CD8-positive, alpha-beta memory T cell (primary cell): Measurements from ENCODE around the gene GINS2. TPM values are rescaled to one million over a fixed set of nuclear protein-coding genes. Genes with fewer than 3 reads are reported as not detected.

Experiments used
- CTCF ChIA-PET: fragments of 350-600 bp; sonication (Branson Sonifier 250); formaldehyde crosslinking; loops from one replicate; lab custom pipeline; 2021; ENCODE audit warnings: antibody characterized with exemption; lab: Charles Lee
- POLR2A ChIA-PET: fragments of 350-600 bp; sonication (Branson Sonifier 250); formaldehyde crosslinking; loops from one replicate; lab custom pipeline; 2021; ENCODE audit warnings: antibody characterized with exemption; lab: Charles Lee
- DNase-seq, 5 donors: peaks; one replicate each; pipeline versions ENCODE4 v3.0.0 to v3.0.0-alpha.2; 2020 to 2022; ENCODE audit warnings: mixed read lengths in 1 of 5
- H3K27ac ChIP-seq: one replicate; pipeline ENCODE4 v1.7.0; 2013; ENCODE audit warnings: low read depth, mild to moderate bottlenecking, low read length, moderate library complexity
- H3K27me3 ChIP-seq: 2 replicates; pipeline ENCODE4 v1.7.0; 2013; ENCODE audit warnings: low read length, mild to moderate bottlenecking; ENCODE audit not compliant: insufficient read depth, poor library complexity, severe bottlenecking
- H3K36me3 ChIP-seq: 2 replicates; pipeline ENCODE4 v1.7.0; 2013; ENCODE audit warnings: mild to moderate bottlenecking, low read length, moderate library complexity; ENCODE audit not compliant: insufficient read depth
- H3K4me1 ChIP-seq: 2 replicates; pipeline ENCODE4 v1.7.0; 2013; ENCODE audit warnings: mild to moderate bottlenecking, low read length, moderate library complexity; ENCODE audit not compliant: insufficient read depth
- H3K4me3 ChIP-seq: 2 replicates; pipeline ENCODE4 v1.7.0; 2013; ENCODE audit warnings: mild to moderate bottlenecking, low read length
- H3K9me3 ChIP-seq: 2 replicates; pipeline ENCODE4 v1.7.0; 2013; ENCODE audit warnings: mild to moderate bottlenecking, low read length
- H3K27ac Mint-ChIP-seq, 8 donors: one replicate each; pipeline ENCODE4 v1.8.0; 2020 to 2021; ENCODE audit warnings: mixed read lengths in 8 of 8, mild to moderate bottlenecking in 6 of 8, inconsistent platforms in 3 of 8, moderate library complexity in 3 of 8
- H3K27me3 Mint-ChIP-seq, 2 donors: one replicate each; pipeline ENCODE4 v1.8.0; 2020 to 2021; ENCODE audit warnings: mixed read lengths in 2 of 2, mild to moderate bottlenecking in 1 of 2, moderate library complexity in 1 of 2
- H3K36me3 Mint-ChIP-seq, 3 donors: one replicate each; pipeline ENCODE4 v1.8.0; 2020 to 2021; ENCODE audit warnings: mixed read lengths in 3 of 3, inconsistent platforms in 1 of 3, mild to moderate bottlenecking in 1 of 3
- H3K4me1 Mint-ChIP-seq, 3 donors: one replicate each; pipeline ENCODE4 v1.8.0; 2020 to 2021; ENCODE audit warnings: mixed read lengths in 3 of 3, inconsistent platforms in 1 of 3, mild to moderate bottlenecking in 1 of 3
- H3K4me3 Mint-ChIP-seq, 7 donors: one replicate each; pipeline ENCODE4 v1.8.0; 2020 to 2021; ENCODE audit warnings: mixed read lengths in 7 of 7, mild to moderate bottlenecking in 6 of 7, moderate library complexity in 4 of 7, inconsistent platforms in 2 of 7
- H3K9me3 Mint-ChIP-seq, 5 donors: one replicate each; pipeline ENCODE4 v1.8.0; 2020 to 2022; ENCODE audit warnings: mixed read lengths in 5 of 5, mild to moderate bottlenecking in 3 of 5, moderate library complexity in 2 of 5, inconsistent platforms in 1 of 5
- polyA plus RNA-seq: library from polyadenylated mRNA; unstranded; fragments of 300-500 nt; fragmentation: Illumina TruSeq; gene quantifications from one replicate; pipeline ENCODE4 v1.2.3, GENCODE V29; 2021
- total RNA-seq, 2 experiments: library from RNA; stranded (reverse); gene quantifications; one replicate each; pipeline ENCODE4 v1.2.3, GENCODE V29; 2021

Gene GINS2
- total and polyA plus RNA-seq, 3 experiments from 2014 or later: 0.09 to 68.7 (median 68.6) TPM

DNA sequence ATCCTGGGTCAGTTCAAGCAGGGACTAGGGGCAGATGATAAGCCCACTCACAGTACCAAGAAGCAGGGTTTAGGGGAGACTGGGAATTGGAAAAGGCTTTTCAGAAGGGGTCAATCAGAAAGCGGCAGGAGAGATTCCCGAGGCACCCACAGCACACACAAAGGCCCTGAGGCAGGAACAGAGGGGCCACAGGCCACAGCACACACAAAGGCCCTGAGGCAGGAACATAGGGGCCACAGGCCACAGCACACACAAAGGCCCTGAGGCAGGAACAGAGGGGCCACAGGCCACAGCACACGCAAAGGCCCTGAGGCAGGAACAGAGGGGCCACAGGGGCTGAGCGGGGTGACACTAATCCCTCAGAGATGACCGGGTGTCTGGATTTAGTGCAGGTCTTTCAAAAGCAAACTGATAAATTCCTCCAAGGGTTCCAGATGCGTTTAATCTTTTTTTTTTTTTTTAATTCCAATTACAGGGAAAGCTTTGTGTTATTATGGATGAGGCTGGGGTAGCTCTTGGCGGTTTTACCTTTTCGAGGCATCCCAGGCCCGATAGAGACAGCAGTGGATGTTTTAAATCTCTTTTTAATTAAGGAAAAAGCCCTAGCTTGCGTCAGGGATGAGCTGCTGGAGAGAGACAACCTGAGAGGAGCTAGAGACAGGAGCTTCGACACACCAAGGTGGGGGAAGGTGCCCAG, 31.0 kb upstream of the GINS2 start:
- no peaks in the 10 kb centered on the region for H3K9me3 Mint-ChIP-seq
- peak overlapping the region in 1 of 8 donors; percentile 68 for H3K27ac Mint-ChIP-seq
- H3K4me3 Mint-ChIP-seq: no peak overlapping the region
- no peaks in the 10 kb centered on the region for H3K36me3 ChIP-seq
- no peak for DNase-seq
- ChIA-PET POLR2A (no interaction called here), CTCF (interaction anchor here (0.9 to 1.2 kb wide), 4 partner anchors 29 to 326 kb away, joined by 3 to 4 read pairs (median 3); no protein-coding TSS in a partner anchor)
- peaks cover 0 to 2% (median 0%) of the 10 kb centered on the region in 3 donors for H3K36me3 Mint-ChIP-seq
- no peaks in the 10 kb centered on the region for H3K27me3 ChIP-seq
- H3K4me1 ChIP-seq: peaks cover 7% of the 10 kb centered on the region
- H3K27me3 Mint-ChIP-seq: peaks cover 5 to 6% of the 10 kb centered on the region in 2 donors
- H3K4me3 ChIP-seq: no peak overlapping the region
- peaks cover 4 to 18% (median 10%) of the 10 kb centered on the region in 3 donors for H3K4me1 Mint-ChIP-seq
- H3K27ac ChIP-seq: no peak overlapping the region
- no peaks in the 10 kb centered on the region for H3K9me3 ChIP-seq

DNA sequence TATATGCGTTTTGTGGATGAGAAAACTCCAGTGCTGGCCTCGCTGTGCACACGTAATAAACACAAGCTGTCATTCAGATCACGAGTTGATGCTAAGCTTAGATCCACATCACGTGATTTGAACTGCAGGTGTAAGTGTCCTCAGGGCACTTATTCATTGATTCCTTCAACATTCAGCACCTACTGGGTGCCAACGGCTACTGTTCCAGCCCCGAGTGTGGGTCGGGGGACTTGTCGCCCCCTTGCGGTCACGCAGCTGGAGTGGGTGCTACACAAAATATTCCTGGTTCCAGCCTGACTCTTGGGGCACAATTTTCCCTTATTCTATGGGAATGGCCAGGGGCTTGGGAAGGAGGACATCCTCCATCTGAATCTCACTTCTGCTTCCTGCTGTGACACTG, 29.9 kb upstream of the GINS2 start:
- POLR2A ChIA-PET: no interaction called here
- Mint-ChIP-seq H3K4me1 (peaks cover 4 to 15% (median 10%) of the 10 kb centered on the region in 3 donors), H3K27ac (no peak overlapping the region), H3K9me3 (no peaks in the 10 kb centered on the region), H3K4me3 (no peak overlapping the region), H3K27me3 (peaks cover 5 to 6% of the 10 kb centered on the region in 2 donors), H3K36me3 (no peaks in the 10 kb centered on the region)
- no peaks in the 10 kb centered on the region for H3K9me3 ChIP-seq
- H3K36me3 ChIP-seq: no peaks in the 10 kb centered on the region
- no peak for DNase-seq
- H3K4me1 ChIP-seq: peaks cover 7% of the 10 kb centered on the region
- H3K27me3 ChIP-seq: no peaks in the 10 kb centered on the region
- no peak overlapping the region for H3K27ac ChIP-seq
- CTCF ChIA-PET: interaction anchor here (0.9 to 1.2 kb wide), 5 partner anchors 14 to 327 kb away, joined by 3 to 5 read pairs (median 3); no protein-coding TSS in a partner anchor
- H3K4me3 ChIP-seq: no peak overlapping the region

DNA sequence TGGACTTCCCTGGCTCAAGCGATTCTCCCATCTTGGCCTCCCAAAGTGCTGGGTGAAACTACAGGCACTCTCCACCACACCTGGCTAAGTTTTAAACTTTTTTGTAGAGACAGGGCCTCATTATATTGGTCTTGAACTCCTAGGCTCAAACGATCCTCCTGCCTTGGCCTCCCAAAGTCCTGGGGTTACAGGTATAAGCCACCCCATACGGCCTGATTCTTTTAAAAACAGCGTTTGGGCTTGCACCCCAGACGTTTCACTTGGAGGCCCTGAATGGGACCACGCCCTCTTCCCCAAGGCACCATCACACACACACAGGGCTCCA, 29.4 kb upstream of the GINS2 start:
- no peaks in the 10 kb centered on the region for H3K9me3 Mint-ChIP-seq
- Histone ChIP-seq H3K4me3 (no peak overlapping the region), H3K27me3 (no peaks in the 10 kb centered on the region), H3K27ac (no peak overlapping the region), H3K9me3 (no peaks in the 10 kb centered on the region), H3K36me3 (no peaks in the 10 kb centered on the region), H3K4me1 (peaks cover 7% of the 10 kb centered on the region)
- peaks cover 4 to 15% (median 10%) of the 10 kb centered on the region in 3 donors for H3K4me1 Mint-ChIP-seq
- ChIA-PET POLR2A (no interaction called here), CTCF (interaction anchor here (0.8 to 1.9 kb wide), 9 partner anchors 8 to 327 kb away, joined by 3 to 6 read pairs (median 4); no protein-coding TSS in a partner anchor)
- H3K36me3 Mint-ChIP-seq: peaks cover 0 to 1% (median 0%) of the 10 kb centered on the region in 3 donors
- no peak for DNase-seq
- no peak overlapping the region for H3K4me3 Mint-ChIP-seq
- no peak overlapping the region for H3K27ac Mint-ChIP-seq
- H3K27me3 Mint-ChIP-seq: peaks cover 5 to 6% of the 10 kb centered on the region in 2 donors

DNA sequence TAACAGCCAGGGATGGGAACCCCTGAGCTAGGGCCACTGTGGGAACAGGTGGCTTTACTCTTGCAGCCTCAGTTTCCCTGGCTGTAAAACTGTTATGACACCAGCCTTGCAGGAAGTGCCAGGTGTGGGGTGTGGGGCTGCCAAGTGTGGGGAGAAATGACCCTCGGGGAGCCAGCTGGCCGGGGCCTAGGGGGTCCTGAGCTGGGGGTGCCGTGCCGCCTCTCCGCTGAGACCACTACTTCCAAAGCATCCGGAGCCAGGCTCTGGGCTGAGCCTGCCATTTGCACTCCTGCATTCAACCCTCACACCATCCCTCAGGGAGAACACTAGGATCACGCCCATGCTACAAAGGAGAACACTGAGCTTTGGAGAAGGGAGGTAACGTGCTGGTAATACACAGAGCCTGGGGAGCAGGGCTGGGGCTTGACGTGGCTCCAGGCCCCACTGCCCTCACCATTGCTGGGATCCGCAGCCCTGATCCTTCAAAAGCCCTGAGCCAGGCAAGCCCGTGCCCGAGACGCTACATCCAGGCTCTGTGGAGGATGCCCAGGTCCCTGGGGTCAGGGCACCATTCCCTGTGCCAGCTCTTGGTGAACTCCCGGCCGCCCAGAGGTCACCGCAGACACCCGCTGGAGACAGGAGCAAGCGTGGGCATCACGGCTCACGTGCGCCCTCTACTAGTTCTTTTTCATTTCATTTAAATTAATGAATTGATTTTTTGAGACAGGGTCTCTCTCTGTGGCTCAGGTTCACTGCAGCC, 28.8 kb upstream of the GINS2 start:
- Histone ChIP-seq H3K27me3 (no peaks in the 10 kb centered on the region), H3K9me3 (no peaks in the 10 kb centered on the region), H3K27ac (no peak overlapping the region), H3K36me3 (no peaks in the 10 kb centered on the region), H3K4me3 (no peak overlapping the region), H3K4me1 (peaks cover 7% of the 10 kb centered on the region)
- Mint-ChIP-seq H3K9me3 (no peaks in the 10 kb centered on the region), H3K27ac (peak overlapping the region in 1 of 8 donors; percentile 36), H3K4me1 (peaks cover 4 to 15% (median 10%) of the 10 kb centered on the region in 3 donors), H3K27me3 (peaks cover 5 to 6% of the 10 kb centered on the region in 2 donors), H3K4me3 (no peak overlapping the region), H3K36me3 (peaks cover 0 to 4% (median 0%) of the 10 kb centered on the region in 3 donors)
- ChIA-PET POLR2A (no interaction called here), CTCF (interaction anchor here (0.8 to 1.9 kb wide), 12 partner anchors 8 to 302 kb away, joined by 3 to 6 read pairs (median 4); no protein-coding TSS in a partner anchor)
- peak; percentile 33 to 66 (median 45) for DNase-seq

DNA sequence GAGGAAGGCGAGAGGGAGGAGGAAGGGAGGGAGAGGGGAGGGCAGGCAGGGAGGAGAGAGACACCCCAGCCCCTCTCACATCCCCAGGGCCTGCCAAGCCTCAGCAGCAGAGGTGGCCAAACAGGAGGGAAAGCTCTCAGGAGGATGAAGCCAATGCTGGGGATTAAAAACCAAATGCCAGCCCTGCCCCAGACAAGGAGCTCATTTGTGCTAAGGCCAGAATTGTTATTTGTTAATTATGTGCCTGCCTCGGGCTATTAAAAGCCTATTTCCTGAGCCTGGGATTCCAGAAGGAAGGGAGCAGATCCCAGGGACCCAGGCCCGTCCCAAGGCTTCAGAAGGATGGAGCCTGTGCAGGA, 27.9 kb upstream of the GINS2 start:
- H3K9me3 ChIP-seq: no peaks in the 10 kb centered on the region
- no peak overlapping the region for H3K4me3 ChIP-seq
- ChIA-PET POLR2A (no interaction called here), CTCF (interaction anchor here (1.0 to 1.9 kb wide), 8 partner anchors 8 to 301 kb away, joined by 3 to 6 read pairs (median 4); no protein-coding TSS in a partner anchor)
- peaks cover 0 to 3% (median 3%) of the 10 kb centered on the region in 5 donors for H3K9me3 Mint-ChIP-seq
- H3K4me1 ChIP-seq: peaks cover 7% of the 10 kb centered on the region
- H3K4me1 Mint-ChIP-seq: peaks cover 4 to 15% (median 10%) of the 10 kb centered on the region in 3 donors
- H3K36me3 ChIP-seq: no peaks in the 10 kb centered on the region
- no peak overlapping the region for H3K27ac Mint-ChIP-seq
- H3K27me3 ChIP-seq: no peaks in the 10 kb centered on the region
- H3K27ac ChIP-seq: no peak overlapping the region
- no peak for DNase-seq
- H3K4me3 Mint-ChIP-seq: no peak overlapping the region
- H3K27me3 Mint-ChIP-seq: peaks cover 5 to 9% of the 10 kb centered on the region in 2 donors
- H3K36me3 Mint-ChIP-seq: peaks cover 2 to 8% (median 4%) of the 10 kb centered on the region in 3 donors

DNA sequence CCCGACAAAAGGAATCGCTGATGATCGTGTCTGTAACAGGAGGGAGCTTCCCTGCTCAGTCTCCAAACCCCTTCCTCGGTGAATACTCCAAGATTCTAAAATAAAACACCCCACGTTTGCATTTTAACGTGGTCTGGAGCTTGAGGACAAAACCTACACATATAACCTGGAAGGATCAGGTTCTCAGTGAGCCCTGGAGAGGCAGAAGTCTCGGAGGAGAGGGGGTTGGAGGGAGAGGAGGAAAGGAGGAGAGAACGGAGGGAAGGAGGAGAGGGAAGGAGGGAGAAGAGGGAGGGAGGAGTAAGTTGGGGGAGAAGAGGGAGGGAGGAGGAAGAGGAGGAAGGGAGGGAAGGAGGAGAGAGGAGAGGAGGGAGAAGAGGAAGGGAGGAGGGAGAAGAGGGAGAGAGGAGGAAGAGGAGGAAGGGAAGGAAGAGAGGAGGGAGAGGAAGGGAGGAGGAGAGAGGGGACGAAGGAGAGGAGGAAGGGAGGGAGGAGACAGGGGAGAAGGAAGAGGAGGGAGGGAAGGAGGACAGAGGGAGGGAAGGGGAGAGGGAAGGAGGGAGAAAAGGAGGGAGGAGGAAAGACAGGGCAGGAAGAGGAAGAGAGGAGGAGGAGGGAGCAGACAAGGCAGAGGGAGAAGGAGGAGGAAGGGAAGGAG, 27.4 kb upstream of the GINS2 start:
- Mint-ChIP-seq H3K4me3 (no peak overlapping the region), H3K9me3 (peaks cover 0 to 3% (median 3%) of the 10 kb centered on the region in 5 donors), H3K27me3 (peaks cover 5 to 9% of the 10 kb centered on the region in 2 donors), H3K4me1 (peaks cover 4 to 15% (median 10%) of the 10 kb centered on the region in 3 donors), H3K27ac (peak overlapping the region in 1 of 8 donors; percentile 92), H3K36me3 (peaks cover 2 to 8% (median 4%) of the 10 kb centered on the region in 3 donors)
- Histone ChIP-seq H3K4me3 (no peak overlapping the region), H3K4me1 (peaks cover 7% of the 10 kb centered on the region), H3K27ac (no peak overlapping the region), H3K27me3 (no peaks in the 10 kb centered on the region), H3K9me3 (no peaks in the 10 kb centered on the region), H3K36me3 (no peaks in the 10 kb centered on the region)
- ChIA-PET CTCF (interaction anchor here (1.1 to 1.9 kb wide), 5 partner anchors 7 to 300 kb away, joined by 4 to 6 read pairs (median 5); no protein-coding TSS in a partner anchor), POLR2A (no interaction called here)
- DNase-seq: no peak

DNA sequence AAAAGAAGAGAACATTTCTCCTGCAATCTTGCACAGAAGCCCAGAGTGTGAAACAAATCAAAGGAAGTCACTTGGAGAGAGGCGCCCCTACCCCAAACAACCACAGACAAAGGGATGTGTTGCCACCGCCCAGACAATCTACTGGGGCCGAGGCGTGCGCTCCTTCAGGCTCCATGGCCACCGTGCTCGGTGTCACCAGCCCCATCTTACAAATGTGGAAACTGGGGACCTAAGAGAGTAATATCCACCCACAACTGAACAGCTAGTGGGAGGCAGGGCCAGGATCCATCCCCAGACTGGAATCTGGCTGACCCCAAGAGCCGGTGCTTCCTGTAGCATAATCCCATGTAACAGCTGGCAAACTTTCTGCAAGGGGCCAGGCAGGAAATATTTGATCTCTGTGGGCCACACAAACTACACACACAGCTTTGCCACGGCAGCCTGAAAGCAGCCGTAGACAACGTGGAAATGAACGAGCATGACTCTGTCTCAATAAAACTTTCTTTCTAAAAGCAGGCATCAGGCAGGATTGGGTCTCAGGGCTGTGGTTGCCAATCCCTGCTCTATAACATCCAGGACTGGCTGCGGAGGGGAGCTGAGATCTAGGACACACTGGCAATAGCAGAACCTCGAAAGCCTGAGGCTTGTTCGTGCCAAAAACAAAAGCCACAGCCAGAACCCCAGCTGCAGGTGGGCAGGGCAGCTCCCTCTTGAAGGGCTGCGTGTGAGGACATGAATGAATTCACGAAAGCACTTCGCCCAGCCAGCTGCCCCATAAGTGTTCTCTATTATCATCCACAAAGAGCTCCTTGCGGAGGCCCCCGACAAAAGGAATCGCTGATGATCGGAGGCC, 26.6 kb upstream of the GINS2 start:
- Histone ChIP-seq H3K27me3 (no peaks in the 10 kb centered on the region), H3K9me3 (no peaks in the 10 kb centered on the region), H3K4me1 (peaks cover 7% of the 10 kb centered on the region), H3K27ac (no peak overlapping the region), H3K4me3 (no peak overlapping the region), H3K36me3 (no peaks in the 10 kb centered on the region)
- Mint-ChIP-seq H3K4me1 (peaks cover 4 to 15% (median 10%) of the 10 kb centered on the region in 3 donors), H3K36me3 (peaks cover 2 to 12% (median 4%) of the 10 kb centered on the region in 3 donors), H3K27ac (peak overlapping the region in 2 of 8 donors; percentile 27 to 52), H3K4me3 (peak overlapping the region in 1 of 7 donors; percentile 35), H3K9me3 (peaks cover 0 to 3% (median 3%) of the 10 kb centered on the region in 5 donors), H3K27me3 (peaks cover 5 to 9% of the 10 kb centered on the region in 2 donors)
- ChIA-PET POLR2A (no interaction called here), CTCF (interaction anchor here (0.8 to 1.3 kb wide), 3 partner anchors 9 to 294 kb away, joined by 3 to 5 read pairs (median 4); no protein-coding TSS in a partner anchor)
- DNase-seq: no peak
